GM12875 (cell line): Measurements from ENCODE around the gene FBL.

ENCODE experiments used
- H3K4me3 ChIP-seq: one replicate; pipeline ENCODE4 v1.5.1; 2011; ENCODE audit warnings: low read depth, low read length, control low read depth
- CTCF ChIP-seq: IDR thresholded peaks from 2 replicates; pipeline ENCODE4 v1.5.1; 2011; ENCODE audit warnings: low read depth, mild to moderate bottlenecking, control low read depth, inconsistent platforms, low read length, moderate library complexity, borderline replicate concordance; ENCODE audit not compliant: insufficient read depth

Gene FBL

GRCh38 chr19:39871886-39872866, 26.0 kb upstream of the FBL start:
- TF ChIP-seq CTCF: no peak

GRCh38 chr19:39871362-39871761, 25.2 kb upstream of the FBL start:
- TF ChIP-seq CTCF: no peak
- H3K4me3 ChIP-seq: no peak overlapping the region

More at GRCh38 chr19:39871886-39872866, 26.0 kb upstream of the FBL start:
- H3K4me3 ChIP-seq: no peak overlapping the region

- TF ChIP-seq CTCF: no peak
- no peak overlapping the region for H3K4me3 ChIP-seq
These were observed 24.2 kb upstream of the FBL start for GRCh38 chr19:39870171-39870971.

GRCh38 chr19:39867952-39868351, 21.8 kb upstream of the FBL start:
- TF ChIP-seq CTCF: no peak
- no peak overlapping the region for H3K4me3 ChIP-seq

- no peak for TF ChIP-seq CTCF
- no peak overlapping the region for H3K4me3 ChIP-seq
These were observed 21.0 kb upstream of the FBL start for GRCh38 chr19:39867133-39867532.

GRCh38 chr19:39865953-39866352, 19.8 kb upstream of the FBL start:
- H3K4me3 ChIP-seq: no peak overlapping the region
- no peak for TF ChIP-seq CTCF
